Parathyroid adenoma (tissue), 2 donors: Measurements from ENCODE around the gene TNFRSF25.

Experiments
- H2AFZ ChIP-seq: fragments of 300-600 bp; sonication (generic); one replicate; pipeline ENCODE4 v1.7.0; 2017; ENCODE audit warnings: antibody characterized with exemption, mild to moderate bottlenecking
- H3K27ac ChIP-seq: fragments of 300-600 bp; sonication (generic); one replicate; pipeline ENCODE4 v1.7.0; 2017
- H3K27me3 ChIP-seq: fragments of 300-600 bp; sonication (generic); one replicate; pipeline ENCODE4 v1.7.0; 2017; ENCODE audit warnings: low read length; ENCODE audit not compliant: control insufficient read depth, insufficient read depth
- H3K36me3 ChIP-seq: fragments of 300-600 bp; sonication (generic); one replicate; pipeline ENCODE4 v1.7.0; 2017; ENCODE audit warnings: low read length; ENCODE audit not compliant: control insufficient read depth, insufficient read depth
- H3K4me1 ChIP-seq: fragments of 300-600 bp; sonication (generic); one replicate; pipeline ENCODE4 v1.7.0; 2017; ENCODE audit warnings: control low read depth
- H3K4me2 ChIP-seq: fragments of 300-600 bp; sonication (generic); one replicate; pipeline ENCODE4 v1.7.0; 2017; ENCODE audit warnings: low read length
- H3K4me3 ChIP-seq: fragments of 300-600 bp; sonication (generic); one replicate; pipeline ENCODE4 v1.7.0; 2017; ENCODE audit warnings: low read depth, low read length
- H3K79me2 ChIP-seq: fragments of 300-600 bp; sonication (generic); one replicate; pipeline ENCODE4 v1.7.0; 2017; ENCODE audit warnings: control low read depth
- H3K9ac ChIP-seq: fragments of 300-600 bp; sonication (generic); one replicate; pipeline ENCODE4 v1.7.0; 2017; ENCODE audit warnings: mild to moderate bottlenecking
- H3K9me3 ChIP-seq: fragments of 300-600 bp; sonication (generic); one replicate; pipeline ENCODE4 v1.7.0; 2017; ENCODE audit warnings: low read length; ENCODE audit not compliant: control insufficient read depth
- CTCF ChIP-seq: fragments of 300-600 bp; sonication (generic); IDR thresholded peaks from one replicate; pipeline ENCODE4 v1.7.0; 2017; ENCODE audit warnings: antibody characterized with exemption, mild to moderate bottlenecking
- donor health status: primary hyperparathyroidism.

Gene TNFRSF25

GRCh38 chr1:6498576-6499111, 32.7 kb upstream of the TNFRSF25 start:
- peaks cover 7% of the 10 kb centered on the region for H3K4me1 ChIP-seq
- no peak overlapping the region for H3K4me2 ChIP-seq
- H3K9ac ChIP-seq, result no peak overlapping the region
- no peak overlapping the region for H3K27ac ChIP-seq
- no peaks in the 10 kb centered on the region for H3K36me3 ChIP-seq
- no peaks in the 10 kb centered on the region for H3K27me3 ChIP-seq
- H2AFZ ChIP-seq, result no peak overlapping the region
- no peak for TF ChIP-seq CTCF
- H3K9me3 ChIP-seq, result no peaks in the 10 kb centered on the region
- H3K79me2 ChIP-seq, result no peaks in the 10 kb centered on the region
- no peak overlapping the region for H3K4me3 ChIP-seq

GRCh38 chr1:6497867-6498575, 32.0 kb upstream of the TNFRSF25 start:
- no peak overlapping the region for H3K27ac ChIP-seq
- H3K9me3 ChIP-seq, result no peaks in the 10 kb centered on the region
- peak overlapping the region; percentile 63 for H2AFZ ChIP-seq
- peak overlapping the region; percentile 48 for H3K4me3 ChIP-seq
- H3K79me2 ChIP-seq, result no peaks in the 10 kb centered on the region
- H3K4me2 ChIP-seq, result peak overlapping the region; percentile 87
- TF ChIP-seq CTCF, result no peak
- H3K4me1 ChIP-seq, result peaks cover 7% of the 10 kb centered on the region
- no peaks in the 10 kb centered on the region for H3K27me3 ChIP-seq
- H3K9ac ChIP-seq, result no peak overlapping the region
- no peaks in the 10 kb centered on the region for H3K36me3 ChIP-seq

GRCh38 chr1:6497215-6497866, 31.4 kb upstream of the TNFRSF25 start:
- Histone ChIP-seq H3K9me3 (no peaks in the 10 kb centered on the region), H3K4me3 (peak overlapping the region; percentile 48), H3K27ac (no peak overlapping the region), H2AFZ (peak overlapping the region; percentile 69), H3K79me2 (no peaks in the 10 kb centered on the region), H3K4me1 (peaks cover 7% of the 10 kb centered on the region), H3K27me3 (no peaks in the 10 kb centered on the region), H3K4me2 (peak overlapping the region; percentile 93), H3K9ac (no peak overlapping the region), H3K36me3 (no peaks in the 10 kb centered on the region)
- TF ChIP-seq CTCF, result no peak

- peak overlapping the region; percentile 69 for H2AFZ ChIP-seq
- no peak for TF ChIP-seq CTCF
- H3K4me1 ChIP-seq, result peaks cover 7% of the 10 kb centered on the region
- H3K79me2 ChIP-seq, result no peaks in the 10 kb centered on the region
- no peaks in the 10 kb centered on the region for H3K27me3 ChIP-seq
- H3K9ac ChIP-seq, result no peak overlapping the region
- peak overlapping the region; percentile 93 for H3K4me2 ChIP-seq
- H3K36me3 ChIP-seq, result no peaks in the 10 kb centered on the region
- H3K4me3 ChIP-seq, result peak overlapping the region; percentile 41
- H3K27ac ChIP-seq, result peak overlapping the region; percentile 54
- no peaks in the 10 kb centered on the region for H3K9me3 ChIP-seq
Measured at GRCh38 chr1:6496890-6497214, 30.9 kb upstream of the TNFRSF25 start.
